Endothelial cell of hepatic sinusoid (primary cell): ENCODE results near the gene NEU1.
"Not testable (repeated sequence)": the region's sequence is repeated elsewhere in the genome, so short reads cannot be mapped to it uniquely, and the experiment has no call there.

Experiments used
- in situ Hi-C: cut with HindIII; loops from 2 replicates; pipeline ENCODE4 v1.10.0; 2017; ENCODE audit warnings: low sequenced_read_pairs

The NEU1 gene

DNA sequence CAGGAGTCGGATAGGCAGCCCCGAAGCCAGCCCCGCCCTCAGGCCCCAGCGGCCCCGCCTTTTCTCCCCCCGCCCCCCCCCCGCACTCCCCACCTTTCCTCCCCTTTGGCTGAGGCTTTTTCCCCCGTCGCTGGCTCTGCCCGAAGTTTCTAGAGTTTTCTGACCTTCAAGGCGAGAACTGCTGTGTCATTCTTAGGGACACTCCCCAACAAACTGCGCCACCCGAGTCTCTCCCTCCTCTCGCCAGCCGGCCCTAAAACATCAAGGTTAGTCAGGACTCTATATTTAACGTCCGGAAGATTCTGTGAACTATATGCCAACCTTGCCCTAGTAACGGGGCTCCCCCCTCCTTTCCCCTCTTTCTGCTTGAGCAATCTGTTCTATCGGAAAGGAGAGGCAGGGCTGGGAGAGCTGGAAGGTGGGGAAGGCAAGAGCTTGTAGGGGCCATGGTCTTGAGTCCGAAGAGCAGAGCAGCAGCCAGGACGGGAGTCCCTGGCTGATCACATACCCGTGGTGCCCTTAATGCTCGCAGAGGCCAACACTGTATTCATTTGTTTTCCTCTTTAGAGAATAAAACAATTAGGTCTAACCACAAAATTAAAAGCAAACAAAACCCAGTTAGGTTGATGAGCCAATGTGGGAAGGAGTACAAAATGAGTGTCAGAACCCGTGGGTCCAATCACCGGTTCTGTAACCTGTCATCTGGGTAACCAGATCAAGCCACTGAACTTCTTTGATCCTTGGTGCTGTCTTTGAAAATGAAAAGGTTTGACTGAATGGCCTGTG, 40.4 kb downstream of the NEU1 start:
- in situ Hi-C loops = no loop called here

DNA sequence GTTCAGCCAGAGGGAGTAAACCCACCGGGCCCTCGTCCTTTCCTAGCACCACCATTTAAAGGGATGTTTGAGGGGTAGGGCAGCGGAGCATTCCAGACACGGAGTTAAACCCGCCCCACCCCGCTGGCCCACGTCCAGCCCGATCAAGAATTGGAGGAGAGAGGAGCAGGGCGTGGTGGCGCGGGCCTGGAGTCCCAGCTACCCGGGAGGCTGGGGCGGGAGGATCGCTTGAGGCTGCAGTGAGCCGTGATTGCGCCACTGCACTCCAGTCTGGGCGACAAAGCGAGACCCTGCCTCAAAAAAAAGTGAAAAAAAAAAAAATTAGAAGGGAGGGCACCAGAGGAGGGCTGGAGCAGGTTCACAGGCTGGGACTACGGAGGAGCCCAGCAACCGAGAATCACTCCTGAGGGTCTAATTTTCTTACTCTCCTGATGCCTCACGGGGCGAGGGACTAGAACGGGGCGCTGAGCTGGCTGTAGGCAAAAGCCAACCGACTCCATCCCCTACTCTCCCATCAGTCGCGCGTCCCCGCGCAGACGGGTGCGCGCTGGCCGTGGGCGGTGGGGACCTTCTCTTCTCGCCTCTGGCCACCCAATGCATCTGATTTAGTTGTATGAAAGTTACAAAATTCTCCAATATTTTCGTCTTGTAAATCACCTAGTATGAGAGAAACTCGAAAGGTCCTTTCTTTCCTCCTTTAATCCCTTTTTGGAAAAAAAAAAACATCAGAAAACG, 41.2 kb downstream of the NEU1 start:
- in situ Hi-C loops = no loop called here

DNA sequence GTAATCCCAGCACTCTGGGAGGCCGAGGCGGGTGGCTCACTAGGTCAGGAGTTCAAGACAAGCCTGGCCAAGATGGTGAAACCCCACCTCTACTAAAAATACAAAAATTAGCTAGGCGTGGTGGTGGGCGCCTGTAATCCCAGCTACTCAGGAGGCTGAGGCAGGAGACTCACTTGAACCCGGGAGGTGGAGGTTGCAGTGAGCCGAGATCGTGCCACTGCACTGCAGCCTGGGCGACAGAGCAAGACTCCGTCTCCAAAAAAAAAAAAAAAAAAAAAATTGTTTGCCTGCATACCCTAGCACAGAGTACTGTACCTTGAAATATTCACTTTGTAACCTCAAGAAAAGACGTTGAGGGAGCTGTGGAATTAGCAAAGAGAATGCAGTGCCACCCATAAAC, 42.2 kb downstream of the NEU1 start:
- in situ Hi-C loops = not testable (repeated sequence)

DNA sequence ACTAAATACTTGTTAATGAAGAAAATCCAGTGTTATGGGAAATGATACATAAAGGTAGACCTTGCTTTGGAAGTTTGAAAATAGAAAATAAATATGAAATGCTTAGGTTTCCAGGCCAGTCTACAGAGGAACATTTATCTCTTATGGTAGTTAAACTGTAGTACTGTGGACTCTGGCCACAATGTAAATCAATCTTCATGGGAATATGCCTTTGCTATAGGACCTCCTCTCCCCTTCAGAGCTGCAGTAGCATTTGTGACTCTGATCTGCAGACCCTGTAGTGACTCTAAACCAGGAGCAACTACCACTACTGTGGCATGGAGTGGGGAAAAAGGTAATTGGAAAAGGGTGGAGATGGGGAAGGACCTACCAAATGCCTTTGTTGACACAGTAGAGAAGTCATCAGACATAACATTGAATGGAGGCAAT, 42.7 kb downstream of the NEU1 start:
- in situ Hi-C loops = no loop called here

DNA sequence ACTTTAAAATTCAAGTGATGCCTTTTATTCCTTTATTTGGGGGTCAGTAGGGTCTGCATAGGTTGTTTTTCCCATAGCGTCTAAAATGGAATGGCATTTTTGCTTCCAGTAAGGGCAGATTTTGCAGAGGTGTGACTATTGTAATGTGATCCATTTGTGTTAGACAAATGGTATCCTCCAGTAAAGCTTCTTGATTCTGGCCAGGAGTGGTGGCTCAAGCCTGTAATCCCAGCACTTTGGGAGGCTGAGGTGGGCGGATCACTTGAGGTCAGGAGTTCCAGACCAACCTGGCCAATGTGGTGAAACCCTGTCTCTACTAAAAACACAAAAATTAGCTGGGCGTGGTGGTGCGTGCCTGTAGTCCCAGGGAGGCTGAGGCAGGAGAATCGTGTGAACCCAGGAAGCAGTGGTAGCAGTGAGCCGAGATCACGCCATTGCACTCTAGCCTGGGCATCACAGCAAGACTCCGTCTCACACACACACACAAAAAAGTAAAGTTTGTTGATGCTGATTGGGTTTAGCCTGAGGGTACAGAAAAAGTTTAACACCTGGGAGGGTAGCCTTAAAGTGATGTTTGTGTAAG, 44.6 kb downstream of the NEU1 start:
- in situ Hi-C loops = not testable (repeated sequence)

DNA sequence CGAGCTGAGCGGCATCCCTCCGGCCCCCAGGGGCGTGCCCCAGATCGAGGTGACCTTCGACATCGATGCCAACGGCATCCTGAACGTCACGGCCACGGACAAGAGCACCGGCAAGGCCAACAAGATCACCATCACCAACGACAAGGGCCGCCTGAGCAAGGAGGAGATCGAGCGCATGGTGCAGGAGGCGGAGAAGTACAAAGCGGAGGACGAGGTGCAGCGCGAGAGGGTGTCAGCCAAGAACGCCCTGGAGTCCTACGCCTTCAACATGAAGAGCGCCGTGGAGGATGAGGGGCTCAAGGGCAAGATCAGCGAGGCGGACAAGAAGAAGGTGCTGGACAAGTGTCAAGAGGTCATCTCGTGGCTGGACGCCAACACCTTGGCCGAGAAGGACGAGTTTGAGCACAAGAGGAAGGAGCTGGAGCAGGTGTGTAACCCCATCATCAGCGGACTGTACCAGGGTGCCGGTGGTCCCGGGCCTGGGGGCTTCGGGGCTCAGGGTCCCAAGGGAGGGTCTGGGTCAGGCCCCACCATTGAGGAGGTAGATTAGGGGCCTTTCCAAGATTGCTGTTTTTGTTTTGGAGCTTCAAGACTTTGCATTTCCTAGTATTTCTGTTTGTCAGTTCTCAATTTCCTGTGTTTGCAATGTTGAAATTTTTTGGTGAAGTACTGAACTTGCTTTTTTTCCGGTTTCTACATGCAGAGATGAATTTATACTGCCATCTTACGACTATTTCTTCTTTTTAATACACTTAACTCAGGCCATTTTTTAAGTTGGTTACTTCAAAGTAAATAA, 45.3 kb downstream of the NEU1 start:
- in situ Hi-C loops = not testable (repeated sequence)

DNA sequence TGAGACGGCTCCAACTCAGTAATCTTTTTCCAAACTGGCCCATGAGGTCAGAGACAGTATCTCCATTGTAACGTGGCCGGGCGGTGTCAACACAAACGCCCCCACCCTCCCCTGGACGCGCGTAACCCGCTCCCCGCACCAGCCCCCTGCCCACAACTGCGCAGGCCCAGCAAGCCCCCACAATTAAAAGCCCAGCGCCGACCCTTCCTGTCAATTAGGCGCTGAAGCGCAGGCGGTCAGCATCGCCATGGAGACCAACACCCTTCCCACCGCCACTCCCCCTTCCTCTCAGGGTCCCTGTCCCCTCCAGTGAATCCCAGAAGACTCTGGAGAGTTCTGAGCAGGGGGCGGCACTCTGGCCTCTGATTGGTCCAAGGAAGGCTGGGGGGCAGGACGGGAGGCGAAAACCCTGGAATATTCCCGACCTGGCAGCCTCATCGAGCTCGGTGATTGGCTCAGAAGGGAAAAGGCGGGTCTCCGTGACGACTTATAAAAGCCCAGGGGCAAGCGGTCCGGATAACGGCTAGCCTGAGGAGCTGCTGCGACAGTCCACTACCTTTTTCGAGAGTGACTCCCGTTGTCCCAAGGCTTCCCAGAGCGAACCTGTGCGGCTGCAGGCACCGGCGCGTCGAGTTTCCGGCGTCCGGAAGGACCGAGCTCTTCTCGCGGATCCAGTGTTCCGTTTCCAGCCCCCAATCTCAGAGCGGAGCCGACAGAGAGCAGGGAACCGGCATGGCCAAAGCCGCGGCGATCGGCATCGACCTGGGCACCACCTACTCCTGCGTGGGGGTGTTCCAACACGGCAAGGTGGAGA, 47.4 kb downstream of the NEU1 start, which contains the start of the genes HSPA1A and HSPA1L:
Gene HSPA1A (plus strand): TSS at position 519 of the 814 bp plus-strand sequence. CDS start 214 bp downstream, at position 733.
Gene HSPA1L (minus strand): TSS at position 259 of the 814 bp plus-strand sequence. CDS start 3,311 bp downstream, outside the sequence.
- in situ Hi-C loops = no loop called here

DNA sequence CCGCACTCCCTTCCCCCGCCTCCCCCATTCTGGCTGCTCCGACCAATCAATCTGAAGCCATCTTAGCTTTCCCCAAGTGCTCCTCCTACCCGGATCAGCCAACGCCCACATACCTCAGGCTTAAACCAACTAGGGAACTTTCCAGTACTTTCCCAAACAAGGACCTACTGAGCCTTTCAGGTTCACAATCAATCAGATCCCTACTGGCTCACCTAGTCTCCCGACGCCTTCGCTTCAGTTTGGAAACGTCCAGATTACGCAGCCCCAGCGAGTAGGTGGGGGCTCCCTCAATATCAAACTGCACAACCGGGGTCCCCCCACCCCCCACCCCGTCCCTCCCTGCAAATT, 48.0 kb downstream of the NEU1 start:
- in situ Hi-C loops = no loop called here

DNA sequence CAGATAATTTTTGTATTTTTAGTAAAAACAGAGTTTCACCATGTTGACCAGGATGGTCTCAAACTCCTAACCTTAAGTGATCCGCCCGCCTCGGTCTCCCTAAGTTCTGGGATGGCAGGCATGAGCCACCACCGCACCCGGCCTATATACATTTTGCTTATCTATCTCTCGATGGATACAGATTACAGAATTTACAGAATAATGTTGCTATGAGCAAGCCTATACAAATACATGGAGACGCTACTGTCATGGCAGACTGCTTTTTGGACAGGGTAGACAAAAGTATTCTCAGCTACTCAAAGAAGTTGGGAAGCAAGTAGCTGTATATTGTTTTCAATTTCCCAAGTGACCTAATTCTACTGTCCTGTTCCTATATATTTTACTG, 49.2 kb downstream of the NEU1 start:
- in situ Hi-C loops = no loop called here

DNA sequence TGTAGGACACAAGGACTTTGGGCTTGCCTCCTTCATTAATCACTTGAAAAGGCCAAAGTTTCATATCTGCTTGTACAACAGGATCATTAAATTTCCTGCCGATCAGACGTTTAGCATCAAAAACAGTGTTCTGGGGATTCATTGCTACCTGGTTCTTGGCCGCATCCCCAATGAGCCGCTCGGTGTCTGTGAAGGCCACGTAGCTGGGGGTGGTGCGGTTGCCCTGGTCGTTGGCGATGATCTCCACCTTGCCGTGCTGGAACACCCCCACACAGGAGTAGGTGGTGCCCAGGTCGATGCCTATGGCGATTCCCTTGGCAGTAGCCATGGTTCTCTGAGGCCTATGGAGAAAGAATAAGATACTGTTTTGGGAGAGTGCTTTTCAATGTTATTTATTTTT, 51.0 kb downstream of the NEU1 start:
- in situ Hi-C loops = no loop called here

DNA sequence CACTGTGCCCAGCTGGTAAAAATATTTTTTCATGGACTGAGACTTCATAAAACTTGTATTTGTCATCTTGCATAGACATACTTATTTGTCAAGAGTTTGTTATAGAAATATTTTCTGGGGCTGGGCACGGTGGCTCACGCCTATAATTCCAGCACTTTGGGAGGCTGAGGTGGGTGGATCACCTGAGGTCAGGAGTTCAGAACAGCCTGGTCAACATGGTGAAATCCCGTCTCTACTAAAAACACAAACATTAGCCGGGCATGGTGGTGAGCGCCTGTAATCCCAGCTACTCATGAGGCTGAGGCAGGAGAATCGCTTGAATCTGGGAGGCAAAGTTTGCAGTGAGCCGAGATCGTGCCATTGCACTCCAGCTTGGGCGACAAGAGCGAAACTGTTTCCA, 54.0 kb downstream of the NEU1 start:
- in situ Hi-C loops = loop anchor here (5.0 kb wide), 1 partner anchor 36 kb away; no protein-coding TSS in a partner anchor
